Upper lobe of right lung (tissue), 1 donor: ENCODE results near the gene NSD2. TPM values are rescaled to one million over a fixed set of nuclear protein-coding genes. Genes with fewer than 3 reads are reported as not detected.
"Not testable (repeated sequence)": the region's sequence is repeated elsewhere in the genome, so short reads cannot be mapped to it uniquely, and the experiment has no call there.

Source experiments
- ATAC-seq: fragments of 200-7000 bp; cut with Tn5 transposase; one replicate; pipeline ENCODE4 v1.9.1; 2020; ENCODE audit warnings: mild to moderate bottlenecking, moderate library complexity
- DNase-seq: peaks from one replicate; pipeline ENCODE4 v3.0.0-alpha.2; 2020
- H3K27ac ChIP-seq: fragments of 200-600 bp; one replicate; pipeline ENCODE4 v1.8.0; 2022
- H3K27me3 ChIP-seq: fragments of 200-600 bp; one replicate; pipeline ENCODE4 v1.8.0; 2022; ENCODE audit warnings: mild to moderate bottlenecking
- H3K36me3 ChIP-seq: fragments of 200-600 bp; one replicate; pipeline ENCODE4 v1.8.0; 2022
- H3K4me1 ChIP-seq: fragments of 200-600 bp; one replicate; pipeline ENCODE4 v1.8.0; 2022
- H3K4me3 ChIP-seq: fragments of 200-600 bp; one replicate; pipeline ENCODE4 v1.8.0; 2022; ENCODE audit warnings: mild to moderate bottlenecking
- H3K9me3 ChIP-seq: fragments of 200-600 bp; one replicate; pipeline ENCODE4 v1.8.0; 2022
- intact Hi-C: fragments of 100-400 bp; cut with DNase I; formaldehyde crosslinking; loops from one replicate; pipeline ENCODE4 v1.11.0; 2022
- total RNA-seq: library from RNA; stranded (reverse); fragmentation: NEBNext Ultra II Directional; extraction: Animal tissue kit (Norgen Biotek cat#: 25700); gene quantifications from one replicate; pipeline ENCODE4 v1.2.1, GENCODE V29; 2021
- TF ChIP-seq, protein P1 (sequence below): fragments of 200-600 bp; IDR thresholded peaks from one replicate; pipeline ENCODE4 v1.8.0; 2022; ENCODE audit warnings: antibody characterized with exemption
- donor health status: DM: no; HTN: yes; CAD: no; lungs with severe emphysema.

NSD2 gene
- total RNA-seq, 1 donor from 2014 or later = 45.2 TPM

DNA sequence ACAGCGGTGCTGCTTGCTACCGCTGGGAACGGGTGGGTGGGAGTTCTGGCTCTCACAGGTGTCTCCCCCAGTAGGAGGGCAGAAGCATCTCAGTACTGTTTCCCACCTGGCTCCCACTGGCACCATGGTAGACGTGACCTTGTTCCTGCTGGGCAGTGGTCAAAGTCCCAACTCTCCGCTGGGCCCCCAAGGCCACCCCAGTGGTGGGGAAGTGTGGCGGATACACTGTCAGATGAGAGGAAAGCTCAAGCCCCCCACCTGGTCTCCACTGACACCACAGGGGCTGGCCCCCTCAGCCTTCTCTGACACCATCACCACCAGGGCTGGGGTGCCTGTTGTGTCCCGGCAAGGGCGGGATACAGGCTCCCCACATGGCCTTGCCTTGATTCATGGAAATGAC is 39.9 kb upstream of the NSD2 start:
- ATAC-seq = no peak
- Histone ChIP-seq H3K27ac (no peak overlapping the region), H3K4me3 (no peak overlapping the region), H3K9me3 (no peaks in the 10 kb centered on the region), H3K27me3 (no peaks in the 10 kb centered on the region), H3K4me1 (no peaks in the 10 kb centered on the region), H3K36me3 (peaks cover 64% of the 10 kb centered on the region)
- intact Hi-C loops = no loop called here
- no peak for DNase-seq
- TF ChIP-seq, protein P1, sequence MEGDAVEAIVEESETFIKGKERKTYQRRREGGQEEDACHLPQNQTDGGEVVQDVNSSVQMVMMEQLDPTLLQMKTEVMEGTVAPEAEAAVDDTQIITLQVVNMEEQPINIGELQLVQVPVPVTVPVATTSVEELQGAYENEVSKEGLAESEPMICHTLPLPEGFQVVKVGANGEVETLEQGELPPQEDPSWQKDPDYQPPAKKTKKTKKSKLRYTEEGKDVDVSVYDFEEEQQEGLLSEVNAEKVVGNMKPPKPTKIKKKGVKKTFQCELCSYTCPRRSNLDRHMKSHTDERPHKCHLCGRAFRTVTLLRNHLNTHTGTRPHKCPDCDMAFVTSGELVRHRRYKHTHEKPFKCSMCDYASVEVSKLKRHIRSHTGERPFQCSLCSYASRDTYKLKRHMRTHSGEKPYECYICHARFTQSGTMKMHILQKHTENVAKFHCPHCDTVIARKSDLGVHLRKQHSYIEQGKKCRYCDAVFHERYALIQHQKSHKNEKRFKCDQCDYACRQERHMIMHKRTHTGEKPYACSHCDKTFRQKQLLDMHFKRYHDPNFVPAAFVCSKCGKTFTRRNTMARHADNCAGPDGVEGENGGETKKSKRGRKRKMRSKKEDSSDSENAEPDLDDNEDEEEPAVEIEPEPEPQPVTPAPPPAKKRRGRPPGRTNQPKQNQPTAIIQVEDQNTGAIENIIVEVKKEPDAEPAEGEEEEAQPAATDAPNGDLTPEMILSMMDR = no peak

DNA sequence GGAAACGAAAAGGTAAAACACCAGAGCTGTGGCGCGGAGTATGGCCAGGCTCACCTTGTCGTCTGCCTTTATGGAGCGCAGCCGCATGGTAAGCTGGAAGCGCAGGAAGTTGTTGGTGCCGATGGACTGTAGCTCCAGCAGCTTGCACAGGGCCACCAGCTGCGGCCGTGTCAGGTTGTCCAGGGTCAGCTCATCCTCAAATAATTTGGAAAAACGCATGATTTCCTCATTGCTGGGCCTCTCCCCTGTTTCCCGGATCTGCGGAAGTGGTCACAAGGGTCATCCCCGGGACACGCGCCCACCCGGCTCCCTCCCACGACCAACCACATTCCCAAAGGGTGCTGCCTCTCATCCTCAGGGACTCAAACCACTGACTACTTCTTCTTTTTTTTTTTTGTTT is 38.5 kb upstream of the NSD2 start:
- intact Hi-C loops = no loop called here
- Histone ChIP-seq H3K4me1 (no peaks in the 10 kb centered on the region), H3K4me3 (no peak overlapping the region), H3K9me3 (no peaks in the 10 kb centered on the region), H3K27ac (no peak overlapping the region), H3K27me3 (no peaks in the 10 kb centered on the region), H3K36me3 (peaks cover 73% of the 10 kb centered on the region)
- no peak for DNase-seq
- TF ChIP-seq, protein P1 = no peak
- no peak for ATAC-seq

DNA sequence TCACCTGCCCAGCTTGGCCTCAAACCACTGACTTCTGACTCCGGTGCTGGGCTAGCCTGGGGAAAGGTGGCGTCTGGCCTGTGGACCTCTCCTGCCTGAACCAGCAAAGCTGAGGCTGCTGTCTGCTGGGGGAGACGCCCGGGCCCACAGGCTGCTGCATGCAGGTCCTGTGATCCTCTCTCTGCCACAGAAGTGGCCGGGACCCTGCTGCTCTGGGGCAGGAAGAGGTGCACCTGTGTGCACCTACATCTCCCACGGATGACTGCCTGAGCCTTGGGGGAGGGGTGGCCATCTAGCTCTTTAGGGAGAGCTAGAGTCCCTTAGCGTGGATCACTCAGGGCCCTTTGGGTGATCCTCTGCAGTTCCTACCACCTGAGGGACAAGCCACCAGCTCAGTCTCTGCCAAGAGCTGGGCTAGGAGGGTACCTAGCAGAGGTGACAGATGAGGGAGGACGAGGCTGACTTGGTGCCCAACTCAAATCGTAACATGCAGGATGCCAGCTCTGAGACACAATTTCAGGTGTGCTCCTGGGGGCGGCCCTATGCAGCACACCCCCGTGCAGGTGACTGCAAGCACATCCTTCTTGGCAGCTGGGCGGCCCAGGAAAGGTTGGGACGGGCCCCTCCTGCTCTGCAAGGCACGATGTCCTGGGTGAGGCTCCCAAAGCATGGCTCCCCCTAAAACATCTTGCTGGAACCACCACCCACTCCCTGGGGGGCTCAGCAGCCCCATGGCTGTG is 37.7 kb upstream of the NSD2 start:
- TF ChIP-seq, protein P1 = no peak
- DNase-seq (no peak), ATAC-seq (peak; percentile 13)
- Histone ChIP-seq H3K27ac (no peak overlapping the region), H3K4me3 (no peak overlapping the region), H3K27me3 (no peaks in the 10 kb centered on the region), H3K36me3 (peaks cover 81% of the 10 kb centered on the region), H3K9me3 (no peaks in the 10 kb centered on the region), H3K4me1 (no peaks in the 10 kb centered on the region)
- intact Hi-C loops = no loop called here

DNA sequence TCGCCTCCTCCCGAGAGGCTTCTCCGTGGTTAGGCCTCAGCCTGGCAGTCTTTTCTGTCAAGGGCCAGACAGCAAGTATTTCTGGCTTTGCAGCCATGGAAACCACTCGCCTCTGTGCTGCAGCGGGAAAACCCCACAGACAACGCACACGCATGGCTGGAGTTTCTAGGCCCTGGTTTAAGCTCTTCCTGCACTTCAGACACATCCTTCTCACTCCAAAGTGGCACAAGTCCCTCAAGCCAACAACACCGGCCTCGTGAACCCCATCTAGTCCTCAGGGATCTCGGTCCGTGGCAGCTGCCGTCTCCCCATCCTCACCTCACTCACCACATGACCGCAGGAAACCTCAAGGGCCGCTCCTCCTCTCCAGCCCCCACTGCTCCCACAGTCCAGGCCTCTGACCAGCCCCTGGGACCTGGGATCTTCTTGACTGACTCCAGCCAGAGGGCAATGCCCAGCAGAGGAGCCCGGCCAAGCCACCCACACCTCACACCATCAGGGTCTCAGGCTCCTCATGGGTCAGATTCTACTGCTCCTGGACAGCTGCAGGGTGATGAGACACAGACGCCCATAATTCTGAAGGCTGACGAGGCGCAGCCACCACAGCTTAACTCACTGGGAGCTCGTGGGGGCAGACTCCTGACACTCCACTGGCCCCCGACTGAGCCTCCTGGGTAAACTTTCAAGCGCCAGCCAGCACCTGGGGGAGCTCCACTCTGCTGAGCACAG is 37.0 kb upstream of the NSD2 start:
- TF ChIP-seq, protein P1 = no peak
- no peak for ATAC-seq
- Histone ChIP-seq H3K36me3 (peaks cover 88% of the 10 kb centered on the region), H3K9me3 (no peaks in the 10 kb centered on the region), H3K27ac (no peak overlapping the region), H3K4me3 (no peak overlapping the region), H3K4me1 (no peaks in the 10 kb centered on the region), H3K27me3 (no peaks in the 10 kb centered on the region)
- intact Hi-C loops = no loop called here
- no peak for DNase-seq

DNA sequence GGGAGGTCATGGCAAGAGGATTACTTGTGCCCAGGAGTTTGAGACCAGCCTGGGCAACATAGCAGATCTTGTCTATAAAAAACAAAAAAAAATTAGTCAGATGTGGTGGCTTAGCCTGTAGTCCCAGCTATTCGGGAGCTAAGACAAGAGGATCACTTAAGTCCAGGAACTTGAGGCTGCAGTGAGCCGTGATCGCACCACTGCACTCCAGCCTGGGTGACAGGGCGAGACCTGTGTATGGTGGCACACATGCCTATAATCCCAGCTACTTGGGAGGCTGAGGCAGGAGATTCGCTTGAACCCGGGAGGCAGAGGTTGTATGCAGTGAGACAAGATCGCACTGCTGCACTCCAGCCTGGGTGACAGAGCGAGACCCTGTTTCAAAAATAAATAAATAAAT is 35.4 kb upstream of the NSD2 start:
- not testable (repeated sequence) for H3K4me1 ChIP-seq

DNA sequence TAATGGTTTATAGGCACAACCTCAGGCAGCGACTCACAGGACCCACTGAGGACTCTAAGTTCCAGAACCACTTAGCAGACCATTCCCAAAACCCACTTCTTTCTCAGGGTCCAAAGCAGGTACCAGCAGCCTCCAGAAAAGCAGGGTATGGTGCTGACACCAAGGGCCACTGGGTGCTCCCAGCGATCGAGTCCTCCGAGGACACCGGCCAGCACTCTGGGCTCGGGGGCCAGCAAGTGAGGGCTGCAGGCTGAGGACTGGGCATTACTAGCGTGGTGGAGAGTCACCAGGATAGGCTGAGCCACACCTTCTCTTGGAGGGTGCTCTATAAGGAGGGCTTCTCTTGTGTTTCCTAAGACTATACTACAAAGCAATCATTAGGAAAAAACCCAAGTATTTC is 34.5 kb upstream of the NSD2 start:
- intact Hi-C loops = no loop called here
- H3K27me3 ChIP-seq = no peaks in the 10 kb centered on the region
- DNase-seq (no peak), ATAC-seq (no peak)
- H3K27ac ChIP-seq = no peak overlapping the region
- no peaks in the 10 kb centered on the region for H3K9me3 ChIP-seq
- no peaks in the 10 kb centered on the region for H3K4me1 ChIP-seq
- no peak overlapping the region for H3K4me3 ChIP-seq
- H3K36me3 ChIP-seq = peaks cover 94% of the 10 kb centered on the region
- TF ChIP-seq, protein P1 = no peak

More for the DNA sequence above, 35.4 kb upstream of the NSD2 start:
- H3K27ac ChIP-seq, intact Hi-C loops, H3K27me3 ChIP-seq, ATAC-seq, H3K4me3 ChIP-seq, H3K9me3 ChIP-seq, DNase-seq: not testable (repeated sequence)
- peaks cover 94% of the 10 kb centered on the region for H3K36me3 ChIP-seq
